DND-41 (cell line): ENCODE results near the gene SOX2.

Experiments
- ATAC-seq: fragments of 200-7000 bp; cut with Tn5 transposase; 3 replicates; pipeline ENCODE4 v1.9.1; 2021; ENCODE audit warnings: low read depth; ENCODE audit not compliant: insufficient read depth
- DNase-seq: peaks from one replicate; pipeline ENCODE4 v3.0.0-alpha.2; 2020
- H2AFZ ChIP-seq: 2 replicates; pipeline ENCODE4 v1.6.0; 2012; ENCODE audit warnings: low read depth, low read length
- H3K27ac ChIP-seq: 2 replicates; pipeline ENCODE4 v1.5.1; 2012; ENCODE audit warnings: low read length, inconsistent platforms
- H3K27me3 ChIP-seq: fragments of 200-600 bp; sonication (generic); 2 replicates; pipeline ENCODE4 v1.6.0; 2012; ENCODE audit warnings: low read length, mild to moderate bottlenecking, inconsistent platforms; ENCODE audit not compliant: insufficient read depth, poor library complexity
- H3K36me3 ChIP-seq: 2 replicates; pipeline ENCODE4 v1.5.1; 2012; ENCODE audit warnings: low read length, inconsistent platforms; ENCODE audit not compliant: insufficient read depth
- H3K4me1 ChIP-seq: 2 replicates; pipeline ENCODE4 v1.5.1; 2012; ENCODE audit warnings: mild to moderate bottlenecking, low read length; ENCODE audit not compliant: insufficient read depth
- H3K4me2 ChIP-seq: 2 replicates; pipeline ENCODE4 v1.6.0; 2012; ENCODE audit warnings: mild to moderate bottlenecking, moderate library complexity, low read length, inconsistent platforms; ENCODE audit not compliant: insufficient read depth
- H3K4me3 ChIP-seq, 2 experiments: fragments of 200-600 bp in 1 of 2; shearing (Covaris generic) in 1 of 2; 2 replicates each; pipeline ENCODE4 v1.5.1; 2012 to 2016; ENCODE audit warnings: inconsistent platforms in 2 of 2, low read length in 2 of 2, mild to moderate bottlenecking in 2 of 2, low read depth in 1 of 2, moderate library complexity in 1 of 2
- H3K79me2 ChIP-seq: 2 replicates; pipeline ENCODE4 v1.6.0; 2012; ENCODE audit warnings: low read length, inconsistent platforms; ENCODE audit not compliant: insufficient read depth
- H3K9ac ChIP-seq: 2 replicates; pipeline ENCODE4 v1.6.0; 2012; ENCODE audit warnings: low read depth, mild to moderate bottlenecking, inconsistent platforms, low read length, moderate library complexity
- H3K9me3 ChIP-seq: 2 replicates; pipeline ENCODE4 v1.5.1; 2012; ENCODE audit warnings: low read length, moderate library complexity, mild to moderate bottlenecking, inconsistent platforms; ENCODE audit not compliant: insufficient read depth, severe bottlenecking
- H4K20me1 ChIP-seq: 2 replicates; pipeline ENCODE4 v1.6.0; 2012; ENCODE audit warnings: low read length; ENCODE audit not compliant: insufficient read depth
- CTCF ChIP-seq: IDR thresholded peaks from 2 replicates; pipeline ENCODE4 v1.5.1; 2012; ENCODE audit warnings: borderline replicate concordance, low read length, moderate library complexity, mild to moderate bottlenecking; ENCODE audit not compliant: poor library complexity, severe bottlenecking; ENCODE audit errors: extremely low read depth
- EZH2 ChIP-seq: IDR thresholded peaks from 3 replicates; pipeline ENCODE4 v1.6.1; 2012; ENCODE audit warnings: borderline replicate concordance, low read depth, mild to moderate bottlenecking, moderate library complexity, low read length, inconsistent platforms; ENCODE audit not compliant: severe bottlenecking

The SOX2 gene

GRCh38 chr3:181707980-181708379 is 3.7 kb upstream of the SOX2 start:
- H3K27me3 ChIP-seq: peaks cover 8% of the 10 kb centered on the region
- H4K20me1 ChIP-seq: no peaks in the 10 kb centered on the region
- H3K79me2 ChIP-seq: no peaks in the 10 kb centered on the region
- H3K9me3 ChIP-seq: no peaks in the 10 kb centered on the region
- H3K4me3 ChIP-seq: no peak overlapping the region
- no peak overlapping the region for H2AFZ ChIP-seq
- ATAC-seq (no peak), DNase-seq (no peak)
- H3K4me1 ChIP-seq: no peaks in the 10 kb centered on the region
- H3K36me3 ChIP-seq: no peaks in the 10 kb centered on the region
- H3K9ac ChIP-seq: no peak overlapping the region
- no peak overlapping the region for H3K27ac ChIP-seq
- TF ChIP-seq CTCF (no peak), EZH2 (no peak)
- H3K4me2 ChIP-seq: no peak overlapping the region

DNA sequence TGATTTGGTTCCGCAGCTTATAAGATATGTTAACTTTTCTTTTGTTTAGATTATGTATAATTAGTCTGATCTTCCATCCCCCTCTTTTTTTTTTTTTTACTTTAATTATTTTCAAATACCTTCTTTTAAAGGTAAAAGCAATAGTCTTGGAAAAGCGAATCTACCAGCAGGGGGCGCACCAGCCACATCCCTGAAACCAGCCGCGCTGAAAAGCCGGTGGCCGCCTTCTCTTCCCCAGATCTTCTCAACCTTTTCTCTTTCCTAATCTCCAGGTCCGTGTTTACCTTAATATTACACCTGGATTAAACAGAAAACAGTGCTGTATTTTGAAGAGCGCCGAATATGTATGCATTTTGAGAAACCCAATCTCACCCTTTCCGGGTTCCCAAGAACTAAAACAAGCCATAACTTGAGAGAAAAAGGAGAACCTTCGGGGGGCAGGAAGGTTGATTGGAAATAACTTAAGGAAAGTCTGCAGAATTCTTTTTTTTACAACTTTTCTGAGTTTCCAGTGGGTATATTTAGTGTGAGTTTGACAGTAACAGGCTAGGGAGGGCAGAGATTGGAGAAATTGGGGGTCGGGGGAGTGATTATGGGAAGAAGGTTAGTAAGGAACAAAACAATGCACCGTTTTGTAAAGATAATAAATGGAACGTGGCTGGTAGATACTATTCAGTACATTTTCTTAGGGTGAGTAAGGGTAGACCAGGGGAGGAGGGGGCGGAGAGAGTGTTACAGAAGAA is 2.0 kb upstream of the SOX2 start:
- DNase-seq (peak; percentile 65), ATAC-seq (peak; percentile 63; the same call in 1 of the 3 replicates)
- H3K9me3 ChIP-seq: no peaks in the 10 kb centered on the region
- peak; percentile 69 for TF ChIP-seq CTCF
- no peak for TF ChIP-seq EZH2
- no peaks in the 10 kb centered on the region for H4K20me1 ChIP-seq
- no peak overlapping the region for H3K9ac ChIP-seq
- H3K4me3 ChIP-seq: no peak overlapping the region
- no peak overlapping the region for H3K4me2 ChIP-seq
- H3K27ac ChIP-seq: no peak overlapping the region
- H3K36me3 ChIP-seq: no peaks in the 10 kb centered on the region
- no peaks in the 10 kb centered on the region for H3K4me1 ChIP-seq
- peaks cover 7% of the 10 kb centered on the region for H3K27me3 ChIP-seq
- no peak overlapping the region for H2AFZ ChIP-seq
- H3K79me2 ChIP-seq: no peaks in the 10 kb centered on the region

- Histone ChIP-seq H3K79me2 (no peaks in the 10 kb centered on the region), H3K9ac (no peak overlapping the region), H3K36me3 (no peaks in the 10 kb centered on the region), H3K4me1 (no peaks in the 10 kb centered on the region), H3K27ac (no peak overlapping the region), H4K20me1 (no peaks in the 10 kb centered on the region), H3K4me2 (no peak overlapping the region), H3K9me3 (no peaks in the 10 kb centered on the region), H3K4me3 (no peak overlapping the region), H3K27me3 (peaks cover 4% of the 10 kb centered on the region), H2AFZ (no peak overlapping the region)
- no peak for DNase-seq
- no peak for ATAC-seq
- TF ChIP-seq EZH2: no peak
- no peak for TF ChIP-seq CTCF
These were observed 1.1 kb upstream of the SOX2 start for GRCh38 chr3:181710345-181711291.
